ENCODE data around the gene LACTB. TPM values are rescaled to one million over a fixed set of nuclear protein-coding genes. Genes with fewer than 3 reads are reported as not detected.

The LACTB gene
- total RNA-seq, 1 experiment from 2014 or later, result 11.2 TPM

DNA sequence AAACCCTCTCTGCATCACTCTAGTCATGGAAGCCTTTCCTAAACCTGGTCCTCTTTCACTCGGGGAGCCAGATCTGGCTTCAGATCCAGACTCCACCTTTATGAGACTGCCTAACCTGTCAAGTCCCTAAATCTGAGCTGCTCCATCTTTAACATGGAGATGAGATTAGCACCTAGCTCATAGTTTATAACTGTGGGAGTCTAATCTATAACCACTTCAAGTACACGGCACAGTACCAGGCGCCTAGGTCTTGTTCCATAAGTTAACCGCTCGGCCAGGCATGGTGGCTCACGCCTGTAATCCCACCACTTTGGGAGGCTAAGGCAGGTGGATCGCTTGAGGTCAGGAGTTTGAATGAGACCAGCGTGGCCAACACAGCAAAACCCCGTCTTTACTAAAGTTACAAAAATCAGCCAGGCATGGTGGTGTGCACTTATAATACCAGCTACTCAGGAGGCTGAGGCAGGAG lies 48.8 kb upstream of the LACTB start:
- H3K79me2 ChIP-seq (ENCODE audit: low read length), result no peaks in the 10 kb centered on the region
- CTCF ChIA-PET, result no interaction called here
- ATAC-seq (no peak), DNase-seq (no peak)
- POLR2A ChIA-PET (ENCODE audit: unreplicated experiment), result no interaction called here
- H3K4me1 ChIP-seq (ENCODE audit: insufficient read depth, low read length), result no peaks in the 10 kb centered on the region
- H4K20me1 ChIP-seq (ENCODE audit: low read length), result no peaks in the 10 kb centered on the region
- H3F3A ChIP-seq (ENCODE audit: low read length, unreplicated experiment), result no peaks in the 10 kb centered on the region
- H3K4me2 ChIP-seq (ENCODE audit: low read length), result no peak overlapping the region
- H3K9me3 ChIP-seq (ENCODE audit: low read length), result no peaks in the 10 kb centered on the region
- no peak for TF ChIP-seq EZH2 (IDR thresholded peaks at IDR 0.05; ENCODE audit: low read length, unreplicated experiment)
- no peak for TF ChIP-seq EZH2phosphoT487 (IDR thresholded peaks at IDR 0.05; ENCODE audit: borderline replicate concordance, low read length)
- TF ChIP-seq, protein P1, sequence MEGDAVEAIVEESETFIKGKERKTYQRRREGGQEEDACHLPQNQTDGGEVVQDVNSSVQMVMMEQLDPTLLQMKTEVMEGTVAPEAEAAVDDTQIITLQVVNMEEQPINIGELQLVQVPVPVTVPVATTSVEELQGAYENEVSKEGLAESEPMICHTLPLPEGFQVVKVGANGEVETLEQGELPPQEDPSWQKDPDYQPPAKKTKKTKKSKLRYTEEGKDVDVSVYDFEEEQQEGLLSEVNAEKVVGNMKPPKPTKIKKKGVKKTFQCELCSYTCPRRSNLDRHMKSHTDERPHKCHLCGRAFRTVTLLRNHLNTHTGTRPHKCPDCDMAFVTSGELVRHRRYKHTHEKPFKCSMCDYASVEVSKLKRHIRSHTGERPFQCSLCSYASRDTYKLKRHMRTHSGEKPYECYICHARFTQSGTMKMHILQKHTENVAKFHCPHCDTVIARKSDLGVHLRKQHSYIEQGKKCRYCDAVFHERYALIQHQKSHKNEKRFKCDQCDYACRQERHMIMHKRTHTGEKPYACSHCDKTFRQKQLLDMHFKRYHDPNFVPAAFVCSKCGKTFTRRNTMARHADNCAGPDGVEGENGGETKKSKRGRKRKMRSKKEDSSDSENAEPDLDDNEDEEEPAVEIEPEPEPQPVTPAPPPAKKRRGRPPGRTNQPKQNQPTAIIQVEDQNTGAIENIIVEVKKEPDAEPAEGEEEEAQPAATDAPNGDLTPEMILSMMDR (conservative IDR thresholded peaks at IDR 0.05; ENCODE audit: low read depth, low read length), result no peak
- BruUV-seq (replicated peaks), result no TSS peak
- H3K9me2 ChIP-seq (replicated peaks; ENCODE audit: low read length), result no peaks in the 10 kb centered on the region
- no peaks in the 10 kb centered on the region for H3K27me3 ChIP-seq (ENCODE audit: low read length)
- no peak overlapping the region for H3K9ac ChIP-seq (ENCODE audit: low read length)
- H3K36me3 ChIP-seq (ENCODE audit: low read depth, low read length), result peaks cover 8% of the 10 kb centered on the region
- intact Hi-C loops (cut with micrococcal nuclease), result no loop called here
- no peak overlapping the region for H3K27ac ChIP-seq (ENCODE audit: low read length)
- no peak overlapping the region for H2AFZ ChIP-seq (ENCODE audit: low read length)
- H3K4me3 ChIP-seq (ENCODE audit: low read length), result no peak overlapping the region

DNA sequence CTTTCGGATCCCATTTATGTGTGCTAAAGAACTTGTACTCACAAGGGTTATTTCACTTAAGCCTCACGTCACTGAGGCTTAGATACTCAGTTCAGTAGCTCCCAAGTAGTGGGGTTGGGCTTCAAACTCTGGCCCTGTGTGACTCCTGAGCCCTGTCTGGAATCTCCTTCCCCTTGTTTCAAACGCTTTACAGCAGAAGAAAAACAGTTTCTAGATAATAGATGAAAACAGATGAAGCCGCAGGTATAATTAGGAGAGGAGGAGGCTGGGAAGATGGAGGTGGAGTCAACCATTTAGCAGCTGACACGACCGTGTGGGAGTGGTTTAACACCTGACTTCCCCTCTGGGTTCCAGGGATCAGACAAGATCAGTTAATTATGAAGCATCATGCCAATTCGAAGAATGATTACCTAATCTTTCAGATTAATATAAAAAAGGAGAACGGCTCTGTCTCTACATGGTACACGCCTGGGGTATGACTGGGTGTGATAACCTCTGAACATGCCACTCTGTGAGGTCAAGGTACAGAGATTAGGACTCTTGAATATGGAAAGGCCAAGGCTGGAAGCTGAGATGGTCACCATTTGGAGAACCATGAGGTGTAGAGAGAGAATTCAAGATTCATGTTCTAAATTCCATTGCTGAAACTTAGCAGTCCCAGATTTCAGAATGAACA lies 48.0 kb upstream of the LACTB start:
- no peaks in the 10 kb centered on the region for H3K4me1 ChIP-seq (ENCODE audit: insufficient read depth, low read length)
- ChIA-PET POLR2A (ENCODE audit: unreplicated experiment) (no interaction called here), CTCF (no interaction called here)
- ATAC-seq, result no peak
- H4K20me1 ChIP-seq (ENCODE audit: low read length), result no peaks in the 10 kb centered on the region
- TF ChIP-seq EZH2 (IDR thresholded peaks at IDR 0.05; ENCODE audit: low read length, unreplicated experiment), result no peak
- H3K4me2 ChIP-seq (ENCODE audit: low read length), result no peak overlapping the region
- no peak for DNase-seq
- no peak overlapping the region for H3K4me3 ChIP-seq (ENCODE audit: low read length)
- H3K79me2 ChIP-seq (ENCODE audit: low read length), result no peaks in the 10 kb centered on the region
- H3F3A ChIP-seq (ENCODE audit: low read length, unreplicated experiment), result no peaks in the 10 kb centered on the region
- no TSS peak for BruUV-seq (replicated peaks)
- no peak overlapping the region for H2AFZ ChIP-seq (ENCODE audit: low read length)
- no peaks in the 10 kb centered on the region for H3K27me3 ChIP-seq (ENCODE audit: low read length)
- H3K9me3 ChIP-seq (ENCODE audit: low read length), result no peaks in the 10 kb centered on the region
- peaks cover 8% of the 10 kb centered on the region for H3K36me3 ChIP-seq (ENCODE audit: low read depth, low read length)
- intact Hi-C loops (cut with micrococcal nuclease), result no loop called here
- H3K9me2 ChIP-seq (replicated peaks; ENCODE audit: low read length), result no peaks in the 10 kb centered on the region
- H3K9ac ChIP-seq (ENCODE audit: low read length), result no peak overlapping the region
- H3K27ac ChIP-seq (ENCODE audit: low read length), result no peak overlapping the region

DNA sequence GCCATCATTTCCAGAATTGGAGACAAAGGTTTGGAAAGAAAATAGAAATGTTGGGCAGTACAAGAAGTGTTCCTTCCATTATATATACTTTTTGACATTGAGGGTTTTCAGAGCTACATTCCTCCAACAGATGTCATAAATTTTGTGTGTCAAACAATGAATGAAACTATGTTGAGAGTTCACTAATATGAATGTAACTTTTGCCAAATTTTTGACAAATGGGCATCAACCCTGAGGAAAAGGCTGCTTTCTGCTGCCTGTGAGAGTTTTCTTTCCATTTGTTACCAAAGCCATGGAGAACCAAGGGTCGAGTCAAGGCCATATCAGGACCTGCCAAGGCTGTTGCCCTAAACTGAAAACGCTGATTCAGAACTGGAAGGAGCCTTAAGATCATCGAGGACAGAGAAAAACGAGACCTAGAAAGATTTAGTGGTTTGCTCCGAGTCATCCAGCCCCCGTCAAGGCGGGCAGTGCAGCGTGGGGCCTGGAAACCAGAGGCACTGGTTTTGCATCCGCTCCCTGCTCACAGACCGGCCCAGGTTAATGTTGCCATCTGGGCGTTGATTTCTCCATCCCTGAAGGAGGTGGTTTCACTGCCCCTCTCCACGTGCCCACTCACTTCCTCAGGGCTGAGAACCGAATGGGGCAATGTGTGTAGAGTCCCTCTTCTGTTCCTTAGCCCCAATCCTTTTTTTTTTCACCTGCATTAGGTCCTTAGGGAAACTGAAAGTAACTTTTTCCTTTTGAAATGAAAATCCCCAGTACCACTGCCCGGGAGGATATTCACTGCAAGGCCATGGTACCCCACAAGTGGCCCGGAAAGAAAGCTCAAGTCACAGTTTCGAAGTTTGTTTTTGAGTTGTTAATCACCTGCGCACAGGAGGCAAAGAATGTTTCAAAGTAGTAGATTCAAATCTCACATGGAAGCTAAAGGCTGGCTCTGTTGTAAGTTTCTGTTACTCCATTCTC lies 46.4 kb upstream of the LACTB start:
- H3K9me3 ChIP-seq (ENCODE audit: low read length), result no peaks in the 10 kb centered on the region
- no peak overlapping the region for H3K4me3 ChIP-seq (ENCODE audit: low read length)
- ATAC-seq (no peak), DNase-seq (no peak)
- no peaks in the 10 kb centered on the region for H3K79me2 ChIP-seq (ENCODE audit: low read length)
- H3K4me1 ChIP-seq (ENCODE audit: insufficient read depth, low read length), result peaks cover 9% of the 10 kb centered on the region
- intact Hi-C loops (cut with micrococcal nuclease), result no loop called here
- no peak overlapping the region for H3K27ac ChIP-seq (ENCODE audit: low read length)
- no peaks in the 10 kb centered on the region for H3K9me2 ChIP-seq (replicated peaks; ENCODE audit: low read length)
- TF ChIP-seq, protein P1 (conservative IDR thresholded peaks at IDR 0.05; ENCODE audit: low read depth, low read length), result no peak
- TF ChIP-seq EZH2 (IDR thresholded peaks at IDR 0.05; ENCODE audit: low read length, unreplicated experiment) (no peak), EZH2phosphoT487 (IDR thresholded peaks at IDR 0.05; ENCODE audit: borderline replicate concordance, low read length) (no peak)
- no peaks in the 10 kb centered on the region for H4K20me1 ChIP-seq (ENCODE audit: low read length)
- no TSS peak for BruUV-seq (replicated peaks)
- H3K9ac ChIP-seq (ENCODE audit: low read length), result no peak overlapping the region
- H3K36me3 ChIP-seq (ENCODE audit: low read depth, low read length), result peaks cover 8% of the 10 kb centered on the region
- no peaks in the 10 kb centered on the region for H3K27me3 ChIP-seq (ENCODE audit: low read length)
- H2AFZ ChIP-seq (ENCODE audit: low read length), result no peak overlapping the region
- CTCF ChIA-PET, result no interaction called here
- POLR2A ChIA-PET (ENCODE audit: unreplicated experiment), result no interaction called here
- H3K4me2 ChIP-seq (ENCODE audit: low read length), result no peak overlapping the region
- no peaks in the 10 kb centered on the region for H3F3A ChIP-seq (ENCODE audit: low read length, unreplicated experiment)
